HG03039 (cell line): ENCODE results near the gene KCNJ15.
A peak's percentile ranks its signal among the peaks of the same experiment; 100 is the strongest.
"Not testable (repeated sequence)": the region's sequence is repeated elsewhere in the genome, so short reads cannot be mapped to it uniquely, and the experiment has no call there.

Experiments used
- ATAC-seq: cut with Tn5 transposase; IDR thresholded peaks from one replicate; pipeline ENCODE4 v1.9.1; 2021; ENCODE audit warnings: mild to moderate bottlenecking, moderate library complexity; ENCODE audit not compliant: unreplicated experiment

KCNJ15 gene

GRCh38 chr21:38244407-38244787, 12.4 kb upstream of the KCNJ15 start:
- no peak for ATAC-seq

GRCh38 chr21:38244885-38245869, 11.6 kb upstream of the KCNJ15 start:
- ATAC-seq, result peak; percentile 67

DNA sequence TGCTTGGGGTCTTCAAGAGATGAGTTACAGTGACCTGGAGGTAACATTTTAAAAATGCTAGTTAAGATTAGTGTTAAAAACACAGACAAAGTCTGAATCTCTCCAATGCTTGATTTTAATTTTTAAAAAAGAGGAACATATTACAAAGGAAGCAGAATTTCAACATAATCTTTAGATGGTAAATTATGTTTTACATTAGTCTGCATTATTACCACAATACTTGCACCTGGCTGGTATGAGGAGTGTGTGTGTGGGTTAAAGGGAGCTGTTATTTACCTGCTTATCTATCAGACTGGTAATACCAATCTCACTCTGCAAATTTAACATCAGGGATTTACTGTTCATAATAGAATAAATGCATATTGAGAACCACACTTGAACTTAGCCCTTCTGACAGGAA, 10.3 kb upstream of the KCNJ15 start:
- no peak for ATAC-seq

DNA sequence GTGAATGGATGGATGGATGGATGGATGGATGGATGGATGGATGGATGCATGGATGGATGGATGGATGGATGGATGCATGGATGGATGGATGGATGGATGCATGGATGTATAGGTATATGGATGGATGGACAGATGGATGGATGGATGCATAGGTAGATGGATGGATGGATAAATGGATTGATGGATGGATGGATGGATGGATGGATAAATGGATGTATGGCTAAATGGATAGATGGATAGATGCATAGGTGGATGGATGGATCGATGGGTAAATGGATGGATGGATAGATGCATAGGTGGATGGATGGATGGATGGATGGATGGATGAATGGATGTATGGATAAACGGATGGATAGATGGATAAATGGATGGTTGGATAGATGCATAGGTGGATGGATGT, 9.7 kb upstream of the KCNJ15 start:
- ATAC-seq, result not testable (repeated sequence)

DNA sequence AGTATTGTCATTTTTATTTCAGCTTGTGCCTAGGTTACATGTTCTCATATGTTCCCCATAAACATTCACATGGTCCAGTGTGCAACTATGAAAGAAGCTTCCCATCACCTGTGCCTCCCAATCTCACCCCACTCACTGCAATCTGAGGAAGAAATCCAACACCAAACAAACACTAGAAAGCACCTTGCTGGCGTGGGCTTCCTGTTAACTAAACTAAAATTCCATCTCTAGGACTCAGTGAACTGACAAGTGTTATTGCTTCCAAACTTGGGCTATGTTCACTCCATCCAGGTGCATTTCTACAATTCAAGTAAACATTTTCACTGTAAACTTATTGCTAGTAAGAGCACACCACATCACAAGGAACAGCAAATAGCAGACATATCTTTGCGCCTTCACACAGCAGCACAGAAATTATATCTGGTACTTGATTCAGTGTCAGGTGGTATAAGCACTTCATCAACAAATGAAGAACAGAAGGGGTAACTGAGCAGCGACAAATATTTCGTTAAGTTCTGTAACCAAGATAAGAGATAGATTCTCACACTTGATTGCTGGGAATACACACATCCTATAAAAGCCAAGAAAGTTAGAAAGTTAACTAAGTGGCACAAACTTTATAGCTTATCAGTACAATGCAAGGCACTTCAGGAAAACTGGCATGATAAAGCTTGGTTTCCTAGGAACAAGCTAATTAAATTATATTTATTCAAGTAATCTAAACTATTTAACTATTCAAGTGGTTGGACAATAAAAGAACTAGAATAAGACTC, 8.9 kb upstream of the KCNJ15 start:
- ATAC-seq, result no peak

DNA sequence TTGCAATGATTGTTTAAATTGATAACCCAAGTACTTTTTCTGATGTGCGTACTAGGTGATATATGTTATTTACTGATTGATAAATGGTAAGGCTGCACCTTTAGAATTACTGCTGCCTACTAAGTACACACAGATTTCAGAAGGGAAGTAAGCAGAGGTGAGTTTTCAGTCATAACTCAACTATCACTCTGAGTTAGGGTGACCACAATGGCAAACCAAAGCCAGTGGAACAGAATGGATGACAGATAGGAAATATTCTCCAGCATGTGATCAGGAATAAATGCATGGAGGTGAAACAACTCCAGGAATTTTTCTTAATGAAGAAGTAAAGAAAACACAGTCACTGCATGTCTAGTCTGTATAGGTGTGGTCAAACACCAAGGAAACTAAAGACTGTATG, 7.5 kb upstream of the KCNJ15 start:
- peak; percentile 54 for ATAC-seq

GRCh38 chr21:38249696-38250278, 7.0 kb upstream of the KCNJ15 start:
- ATAC-seq, result no peak

DNA sequence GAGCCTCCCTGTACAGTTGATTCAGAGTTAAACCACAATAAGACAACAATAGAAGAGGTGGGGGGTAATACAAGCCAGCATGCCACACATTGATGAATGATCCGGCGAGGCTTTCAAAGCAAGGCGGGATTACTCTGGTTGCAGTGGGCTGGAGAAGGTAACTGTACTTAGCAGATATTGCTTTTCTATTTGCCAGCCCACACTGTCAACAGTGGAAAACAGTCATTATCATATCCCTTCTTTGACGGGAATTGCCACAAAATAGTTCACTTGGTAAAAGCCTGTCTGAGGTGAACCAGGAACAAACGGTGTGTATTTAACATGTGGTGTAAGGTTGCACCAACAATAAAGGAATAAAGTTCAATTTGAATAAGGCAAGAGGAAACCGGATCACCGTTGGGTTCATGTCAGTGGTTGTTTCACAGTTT, 5.8 kb upstream of the KCNJ15 start:
- ATAC-seq, result no peak

GRCh38 chr21:38254970-38255369, 1.8 kb upstream of the KCNJ15 start:
- no peak for ATAC-seq

DNA sequence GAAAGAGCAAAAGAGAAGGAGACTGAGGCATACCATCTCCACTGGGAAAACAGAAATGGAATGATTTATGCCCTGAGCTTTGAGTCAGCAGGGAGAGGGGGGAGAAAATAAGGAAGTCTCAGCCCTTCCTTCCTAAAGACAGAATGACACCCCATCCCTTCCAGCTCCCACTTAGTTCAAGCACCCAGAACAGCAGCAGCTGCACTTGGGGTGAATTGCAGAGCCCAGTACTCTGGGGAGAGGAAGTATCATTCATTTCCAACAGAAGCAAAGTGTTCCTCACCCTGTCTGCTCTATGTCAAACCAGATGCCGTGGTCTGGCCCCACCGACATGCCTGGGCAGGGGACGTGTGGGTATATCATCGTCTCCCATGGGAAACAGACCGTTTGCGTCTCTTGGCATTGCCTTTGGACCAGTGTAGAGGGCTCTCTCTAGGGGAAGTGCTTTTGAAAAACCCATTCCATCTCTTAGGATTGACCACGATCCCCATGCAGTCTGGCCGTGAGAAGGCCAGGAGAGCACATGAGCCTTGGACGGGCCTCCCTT, 1.1 kb upstream of the KCNJ15 start:
- no peak for ATAC-seq

DNA sequence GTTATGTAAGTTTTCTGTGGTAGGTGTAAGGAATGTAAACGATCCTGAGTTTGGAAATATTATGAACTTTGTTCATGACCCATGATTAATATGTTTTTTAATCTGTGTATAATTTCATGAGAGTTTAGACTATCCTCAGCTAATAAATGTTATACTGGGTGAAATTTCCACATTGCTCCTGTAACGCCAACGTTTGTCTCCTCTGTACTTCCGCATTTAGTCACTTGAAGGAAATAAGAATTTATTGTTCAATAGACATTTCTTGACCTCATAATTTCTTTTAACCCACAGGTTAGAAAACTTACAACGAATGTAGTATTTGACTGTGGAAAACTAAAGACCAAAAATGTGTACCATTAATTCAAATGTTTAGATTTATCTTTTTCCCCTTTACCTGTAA, 876 bp downstream of the KCNJ15 start:
- no peak for ATAC-seq

GRCh38 chr21:38258521-38259485, 2.0 kb downstream of the KCNJ15 start:
- ATAC-seq, result no peak

GRCh38 chr21:38259665-38260064, 2.9 kb downstream of the KCNJ15 start:
- no peak for ATAC-seq

- ATAC-seq, result no peak
Measured at GRCh38 chr21:38260426-38260825, 3.6 kb downstream of the KCNJ15 start.

DNA sequence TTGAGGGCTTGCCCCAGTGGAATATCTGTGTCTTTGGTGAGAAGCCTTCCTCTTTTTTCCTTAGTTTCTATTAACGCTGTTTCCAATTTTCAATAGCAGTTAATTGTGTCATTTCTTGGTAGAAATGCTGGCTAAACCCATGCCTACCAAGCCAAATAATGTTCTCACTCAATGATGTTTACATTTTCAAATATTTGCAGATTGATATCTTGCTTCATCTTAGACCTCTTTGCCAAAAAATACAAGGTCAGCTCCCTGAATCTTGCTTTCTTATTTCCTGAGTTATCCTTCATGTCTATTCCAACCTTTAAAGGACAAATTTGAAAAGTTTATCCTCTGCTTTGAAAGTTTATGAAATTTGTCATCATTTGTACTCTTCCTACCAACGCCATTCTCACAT, 5.1 kb downstream of the KCNJ15 start:
- ATAC-seq, result no peak

DNA sequence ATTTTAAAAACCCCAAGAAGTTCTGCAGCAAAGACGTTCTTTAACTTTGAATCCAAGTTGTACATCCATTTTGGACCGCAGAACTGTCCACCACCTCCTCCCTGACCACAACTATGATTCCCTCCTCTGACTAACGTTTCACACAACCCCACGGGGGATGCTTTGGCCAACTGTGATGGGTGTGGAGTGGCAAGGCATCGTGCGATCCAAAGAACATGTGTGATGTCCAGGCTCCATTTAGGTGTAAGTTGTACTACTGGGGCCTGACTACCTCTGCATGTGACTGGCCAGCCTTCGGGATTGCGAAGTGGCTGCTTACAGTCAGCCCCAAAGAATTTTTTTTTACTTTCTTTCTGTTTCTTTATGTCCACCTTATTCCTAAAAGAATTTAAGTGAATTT, 6.7 kb downstream of the KCNJ15 start:
- no peak for ATAC-seq

- no peak for ATAC-seq
Measured at GRCh38 chr21:38264571-38264970, 7.8 kb downstream of the KCNJ15 start.

DNA sequence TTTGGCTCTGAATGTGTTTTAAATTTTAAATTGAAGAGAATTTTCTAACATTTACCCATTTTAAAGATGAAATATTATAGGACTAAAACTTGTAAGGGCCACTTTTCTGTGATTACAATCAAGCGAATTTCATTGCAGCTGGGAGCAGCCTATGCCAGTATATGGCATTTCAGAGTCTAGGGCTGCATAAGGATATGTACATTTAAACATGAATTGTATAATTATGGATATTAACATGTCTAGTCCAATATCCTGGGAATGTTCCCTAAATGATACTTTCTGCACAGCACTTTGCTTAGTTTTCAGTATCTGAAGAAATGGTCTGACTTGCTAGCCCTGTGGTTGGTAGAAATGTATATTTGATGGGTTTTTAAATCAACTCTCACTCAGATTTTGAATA, 8.4 kb downstream of the KCNJ15 start:
- ATAC-seq, result no peak

DNA sequence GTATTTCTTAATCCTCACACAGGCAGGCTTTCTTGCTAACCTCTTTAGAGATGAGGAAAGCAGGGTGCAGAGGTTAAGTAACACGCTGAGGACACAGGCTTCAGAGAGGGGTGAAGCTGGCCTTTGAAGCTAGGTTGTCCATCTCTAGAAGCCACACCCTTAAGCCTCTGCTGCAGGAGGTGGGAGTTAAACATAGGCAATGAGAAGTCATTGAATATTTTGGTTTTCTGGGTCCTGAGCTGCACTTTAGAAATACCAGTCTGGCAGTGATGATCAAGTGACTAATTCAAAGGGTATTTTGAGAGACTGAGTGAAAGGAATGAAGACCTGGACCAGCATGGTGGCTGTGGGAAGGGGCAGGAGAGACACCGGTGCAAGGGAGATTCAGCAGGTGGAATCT, 9.9 kb downstream of the KCNJ15 start:
- ATAC-seq, result no peak

GRCh38 chr21:38267136-38267755, 10.5 kb downstream of the KCNJ15 start:
- ATAC-seq, result no peak
